Upper lobe of left lung (tissue), 6 donors: Measurements from ENCODE around the gene RRM1. TPM values are rescaled to one million over a fixed set of nuclear protein-coding genes. Genes with fewer than 3 reads are reported as not detected.

Experiments
- ATAC-seq, 2 donors: fragments of 200-7000 bp; cut with Tn5 transposase; one replicate each; pipeline ENCODE4 v1.9.1; 2022; ENCODE audit warnings: mild to moderate bottlenecking in 2 of 2, moderate library complexity in 2 of 2; ENCODE audit not compliant: low FRiP score in 2 of 2
- DNase-seq, 2 donors: peaks; one replicate each; pipeline ENCODE4 v3.0.0-alpha.2; 2019 to 2020
- H3K27ac ChIP-seq, 4 donors: fragments of 200-600 bp; sonication (generic); one replicate each; pipeline ENCODE4 v1.5.1; 2016 to 2019
- H3K27me3 ChIP-seq, 4 donors: fragments of 200-600 bp; sonication (generic); one replicate each; pipeline ENCODE4 v1.5.1; 2017 to 2019
- H3K36me3 ChIP-seq, 4 donors: fragments of 200-600 bp; sonication (generic); one replicate each; pipeline ENCODE4 v1.5.1; 2016 to 2019
- H3K4me1 ChIP-seq, 4 donors: fragments of 200-600 bp; sonication (generic); one replicate each; pipeline ENCODE4 v1.5.1; 2018 to 2019
- H3K4me3 ChIP-seq, 4 donors: fragments of 200-600 bp; sonication (generic); one replicate each; pipeline ENCODE4 v1.5.1; 2017 to 2019; ENCODE audit warnings: mild to moderate bottlenecking in 2 of 4, moderate library complexity in 1 of 4
- H3K9me3 ChIP-seq, 4 donors: fragments of 200-600 bp; sonication (generic); one replicate each; pipeline ENCODE4 v1.5.1; 2018 to 2019
- EP300 ChIP-seq, 4 donors: sonication (generic); formaldehyde crosslinking; IDR thresholded peaks; one replicate each; pipeline ENCODE4 v1.5.1; 2017; ENCODE audit warnings: antibody characterized with exemption in 4 of 4, control low read depth in 2 of 4
- POLR2A ChIP-seq, 4 donors: fragments of 450-650 bp; IDR thresholded peaks; one replicate each; pipeline ENCODE4 v1.5.1; 2016 to 2017; ENCODE audit warnings: antibody characterized with exemption in 4 of 4, mild to moderate bottlenecking in 2 of 4
- POLR2AphosphoS5 ChIP-seq, 2 donors: sonication (generic); formaldehyde crosslinking; IDR thresholded peaks; one replicate each; pipeline ENCODE4 v1.5.1; 2017; ENCODE audit warnings: antibody characterized with exemption in 2 of 2
- WGBS, 2 donors: methylation state at CpG; one replicate each; pipeline ENCODE4 v1.1.5; 2017 to 2018; 5-methylcytosine and 5-hydroxymethylcytosine counted together
- total RNA-seq, 6 donors: library from RNA; depleted of rRNA in 4 of 6; stranded (reverse); fragments of >200 nt in 4 of 6; gene quantifications; one replicate each; pipeline versions ENCODE4 v1.1.0 to v1.2.1, GENCODE V29; 2016 to 2021
- TF ChIP-seq, protein P1 (sequence below), 6 experiments: fragments of 450-650 bp in 4 of 6; fragments of 200-600 bp in 2 of 6; sonication (generic) in 2 of 6; IDR thresholded peaks; one replicate each; pipeline ENCODE4 v1.5.1; 2016 to 2019; ENCODE audit warnings: antibody characterized with exemption in 6 of 6
- donor health status: DM: no; HTN: no; CAD: no; lungs with moderate emphysema.
- donor health status: DM: no; HTN: yes; CAD: no; lungs with severe emphysema.

The RRM1 gene
- total RNA-seq, 6 donors from 2014 or later, result 9.8 to 30.5 (median 25.4) TPM

GRCh38 chr11:4178813-4179662 lies 84.4 kb downstream of the RRM1 start:
- H3K27ac ChIP-seq, result no peak overlapping the region
- no peak for DNase-seq
- no peak overlapping the region for H3K4me3 ChIP-seq
- no peaks in the 10 kb centered on the region for H3K9me3 ChIP-seq
- H3K27me3 ChIP-seq, result no peaks in the 10 kb centered on the region
- TF ChIP-seq, protein P1, sequence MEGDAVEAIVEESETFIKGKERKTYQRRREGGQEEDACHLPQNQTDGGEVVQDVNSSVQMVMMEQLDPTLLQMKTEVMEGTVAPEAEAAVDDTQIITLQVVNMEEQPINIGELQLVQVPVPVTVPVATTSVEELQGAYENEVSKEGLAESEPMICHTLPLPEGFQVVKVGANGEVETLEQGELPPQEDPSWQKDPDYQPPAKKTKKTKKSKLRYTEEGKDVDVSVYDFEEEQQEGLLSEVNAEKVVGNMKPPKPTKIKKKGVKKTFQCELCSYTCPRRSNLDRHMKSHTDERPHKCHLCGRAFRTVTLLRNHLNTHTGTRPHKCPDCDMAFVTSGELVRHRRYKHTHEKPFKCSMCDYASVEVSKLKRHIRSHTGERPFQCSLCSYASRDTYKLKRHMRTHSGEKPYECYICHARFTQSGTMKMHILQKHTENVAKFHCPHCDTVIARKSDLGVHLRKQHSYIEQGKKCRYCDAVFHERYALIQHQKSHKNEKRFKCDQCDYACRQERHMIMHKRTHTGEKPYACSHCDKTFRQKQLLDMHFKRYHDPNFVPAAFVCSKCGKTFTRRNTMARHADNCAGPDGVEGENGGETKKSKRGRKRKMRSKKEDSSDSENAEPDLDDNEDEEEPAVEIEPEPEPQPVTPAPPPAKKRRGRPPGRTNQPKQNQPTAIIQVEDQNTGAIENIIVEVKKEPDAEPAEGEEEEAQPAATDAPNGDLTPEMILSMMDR (IDR thresholded peaks at IDR 0.05), result no peak
- TF ChIP-seq POLR2AphosphoS5 (IDR thresholded peaks at IDR 0.05), result no peak
- TF ChIP-seq POLR2A (IDR thresholded peaks at IDR 0.05), result no peak
- TF ChIP-seq EP300 (IDR thresholded peaks at IDR 0.05), result no peak
- H3K36me3 ChIP-seq, result no peaks in the 10 kb centered on the region
- WGBS, 2 donors, result 63 to 67% methylated on average over 3 of the region's 3 CpGs
- H3K4me1 ChIP-seq, result no peaks in the 10 kb centered on the region
- peak in 1 of 2 donors; percentile 38 for ATAC-seq

DNA sequence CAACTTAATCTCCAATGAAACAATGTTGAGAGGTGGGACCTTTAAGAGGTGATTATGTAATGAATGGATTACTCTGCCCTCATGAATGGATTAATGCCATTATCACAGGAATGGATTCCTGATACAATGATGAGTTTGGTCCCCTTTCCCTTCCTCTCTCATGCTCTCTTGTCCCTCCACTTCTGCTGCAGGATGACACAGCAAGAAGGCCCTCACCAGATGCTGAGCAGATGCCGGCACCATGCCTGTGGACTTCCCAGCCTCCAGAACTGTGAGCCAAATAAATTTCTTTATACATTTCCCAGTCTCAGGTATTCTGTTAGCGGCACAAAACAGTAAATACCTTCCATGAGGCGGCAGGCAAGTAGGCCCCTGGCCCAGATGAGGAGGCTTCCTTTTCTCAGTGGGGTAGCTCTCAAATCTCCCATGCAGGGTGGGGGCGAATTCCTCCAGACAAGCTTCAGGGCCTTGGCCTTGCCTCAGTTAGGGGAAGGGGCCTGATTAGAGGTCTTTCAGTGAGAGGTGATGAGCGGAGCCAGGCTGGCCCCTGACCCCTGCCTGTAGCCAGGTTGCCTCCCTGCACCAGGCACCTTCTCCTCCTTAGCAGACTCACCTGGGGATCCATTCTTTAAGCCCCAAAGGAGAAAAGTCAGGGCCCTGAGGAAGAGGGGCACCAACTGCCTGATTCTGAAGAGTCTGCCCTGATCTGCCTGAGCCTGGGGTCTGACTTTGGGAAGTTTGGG lies 86.0 kb downstream of the RRM1 start:
- H3K27ac ChIP-seq, result no peak overlapping the region
- no peaks in the 10 kb centered on the region for H3K4me1 ChIP-seq
- TF ChIP-seq POLR2A (IDR thresholded peaks at IDR 0.05), result no peak
- TF ChIP-seq, protein P1 (IDR thresholded peaks at IDR 0.05), result no peak
- no peak for TF ChIP-seq EP300 (IDR thresholded peaks at IDR 0.05)
- no peak for TF ChIP-seq POLR2AphosphoS5 (IDR thresholded peaks at IDR 0.05)
- no peaks in the 10 kb centered on the region for H3K9me3 ChIP-seq
- 91 to 94% methylated on average over 4 to 5 of the region's 5 CpGs for WGBS, 2 donors
- DNase-seq (no peak), ATAC-seq (no peak)
- no peaks in the 10 kb centered on the region for H3K36me3 ChIP-seq
- H3K4me3 ChIP-seq, result no peak overlapping the region
- no peaks in the 10 kb centered on the region for H3K27me3 ChIP-seq

DNA sequence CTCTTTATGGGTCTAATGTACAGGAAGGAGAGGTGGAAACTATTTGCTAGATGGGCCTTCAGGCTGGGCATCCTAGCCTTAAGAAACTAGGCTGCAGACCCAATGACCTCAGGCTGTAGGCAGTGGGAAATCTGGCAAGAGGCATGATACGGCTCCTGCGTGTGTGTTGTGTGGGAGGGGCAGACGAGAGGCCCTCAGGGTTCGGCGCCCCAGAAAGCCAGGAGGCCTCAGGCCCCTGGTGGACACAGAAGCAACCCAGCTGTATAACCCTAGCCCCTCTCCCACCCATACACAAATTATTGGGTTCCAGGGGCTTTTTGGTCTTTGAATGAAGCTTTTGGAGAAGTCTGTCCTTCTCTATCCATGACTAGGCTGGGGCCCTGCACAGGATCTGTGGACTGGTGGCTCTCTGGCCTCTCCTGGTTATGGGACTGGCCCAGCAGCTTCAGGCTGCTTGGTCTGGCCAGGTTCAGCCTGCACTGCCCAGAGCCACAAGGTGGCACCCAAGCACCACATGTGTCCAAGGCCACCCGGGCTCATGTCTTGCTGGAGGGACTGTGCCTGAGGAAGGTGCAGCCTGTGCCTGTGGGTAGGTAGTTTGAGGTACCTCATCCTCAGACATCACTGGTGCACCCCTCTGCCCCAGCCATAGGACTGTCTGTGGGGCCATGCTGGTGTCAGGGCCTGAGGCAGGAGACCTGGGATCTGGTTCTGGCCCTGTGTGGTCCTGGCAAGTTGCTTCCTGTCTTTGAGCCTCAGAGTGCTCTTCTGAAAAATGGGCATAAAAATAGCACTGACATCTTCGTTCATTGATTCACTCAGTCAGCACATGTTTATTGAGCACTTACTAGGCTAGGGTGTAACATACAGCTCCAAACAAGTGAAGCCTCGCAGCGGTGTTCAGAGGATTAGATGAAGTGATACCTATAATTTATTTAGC lies 87.5 kb downstream of the RRM1 start:
- Histone ChIP-seq H3K27me3 (no peaks in the 10 kb centered on the region), H3K27ac (no peak overlapping the region), H3K36me3 (no peaks in the 10 kb centered on the region), H3K4me3 (no peak overlapping the region), H3K9me3 (no peaks in the 10 kb centered on the region), H3K4me1 (peaks cover 0 to 4% (median under 1%) of the 10 kb centered on the region in 4 donors)
- ATAC-seq (peak; percentile 64 to 69), DNase-seq (peak; percentile 50 to 65)
- 51 to 68% methylated on average over 6 to 8 of the region's 9 CpGs for WGBS, 2 donors
- TF ChIP-seq EP300 (IDR thresholded peaks at IDR 0.05), result no peak
- TF ChIP-seq, protein P1 (IDR thresholded peaks at IDR 0.05), result peak; percentile 29 to 66 (median 49)

DNA sequence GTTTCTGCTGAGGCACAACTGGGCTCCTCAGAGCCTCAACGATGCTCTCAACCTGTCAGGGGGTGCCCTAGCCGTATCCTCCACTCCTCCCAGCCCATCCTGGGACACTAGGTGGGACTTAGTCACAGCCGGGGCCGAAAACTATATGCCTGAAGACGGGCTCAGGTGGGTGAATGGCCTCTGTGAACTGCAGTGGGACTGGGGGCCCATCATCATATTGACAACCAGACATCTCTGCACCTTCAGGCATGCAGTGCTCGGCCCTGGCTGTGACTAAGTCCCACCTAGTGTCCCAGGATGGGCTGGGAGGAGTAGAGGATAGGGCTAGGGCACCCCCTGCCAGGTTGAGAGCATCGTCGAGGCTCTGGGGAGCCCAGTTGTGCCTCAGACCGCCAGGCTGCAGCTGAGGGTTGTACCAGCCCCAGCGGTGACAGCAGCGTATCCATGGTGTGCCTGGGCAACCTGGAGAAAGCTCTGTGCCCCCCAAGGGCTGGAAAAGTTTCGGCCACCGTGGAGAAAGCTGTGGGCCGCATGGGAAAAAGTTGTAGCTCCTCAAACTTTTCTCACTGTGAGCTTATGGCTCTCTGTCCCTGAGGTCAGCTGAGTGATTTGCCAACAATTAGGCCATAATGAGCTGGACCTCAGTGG lies 88.9 kb downstream of the RRM1 start:
- TF ChIP-seq POLR2A (IDR thresholded peaks at IDR 0.05), result no peak
- no peak for TF ChIP-seq EP300 (IDR thresholded peaks at IDR 0.05)
- TF ChIP-seq, protein P1 (IDR thresholded peaks at IDR 0.05), result no peak
- no peak for TF ChIP-seq POLR2AphosphoS5 (IDR thresholded peaks at IDR 0.05)
- H3K4me3 ChIP-seq, result no peak overlapping the region
- DNase-seq (no peak), ATAC-seq (no peak)
- no peaks in the 10 kb centered on the region for H3K27me3 ChIP-seq
- H3K4me1 ChIP-seq, result peaks cover 4 to 16% (median 9%) of the 10 kb centered on the region in 4 donors
- no peaks in the 10 kb centered on the region for H3K36me3 ChIP-seq
- 85 to 88% methylated on average over 3 to 14 of the region's 14 CpGs for WGBS, 2 donors
- no peak overlapping the region for H3K27ac ChIP-seq
- no peaks in the 10 kb centered on the region for H3K9me3 ChIP-seq
